Trophoblast cell (in vitro differentiated cells and primary cell): Measurements from ENCODE around the gene C11orf65.

Source experiments
- DNase-seq, 2 donors: peaks; one replicate each; pipeline ENCODE4 v3.0.0-alpha.2; 2016
- H2AFZ ChIP-seq: 2 replicates; pipeline ENCODE4 v1.6.1; 2013; ENCODE audit warnings: low read length, moderate library complexity, mild to moderate bottlenecking; ENCODE audit not compliant: insufficient read depth, poor library complexity
- H2AK5ac ChIP-seq: 2 replicates; pipeline ENCODE4 v1.6.1; 2013; ENCODE audit warnings: mild to moderate bottlenecking, low read length
- H2BK120ac ChIP-seq: 2 replicates; pipeline ENCODE4 v1.6.1; 2013; ENCODE audit warnings: low read length, mild to moderate bottlenecking, moderate library complexity; ENCODE audit not compliant: insufficient read depth, poor library complexity
- H2BK12ac ChIP-seq: 2 replicates; pipeline ENCODE4 v1.6.1; 2013; ENCODE audit warnings: mild to moderate bottlenecking, low read length, moderate library complexity
- H2BK5ac ChIP-seq: 2 replicates; pipeline ENCODE4 v1.6.1; 2013; ENCODE audit warnings: low read length, low read depth, moderate library complexity, mild to moderate bottlenecking; ENCODE audit not compliant: poor library complexity
- H3K14ac ChIP-seq: 2 replicates; pipeline ENCODE4 v1.6.1; 2013; ENCODE audit warnings: mild to moderate bottlenecking, low read length
- H3K18ac ChIP-seq: 2 replicates; pipeline ENCODE4 v1.6.1; 2013; ENCODE audit warnings: mild to moderate bottlenecking, low read length
- H3K23ac ChIP-seq: 2 replicates; pipeline ENCODE4 v1.6.1; 2013; ENCODE audit warnings: low read length
- H3K27ac ChIP-seq: 2 replicates; pipeline ENCODE4 v1.5.1; 2013; ENCODE audit warnings: low read depth, mild to moderate bottlenecking, inconsistent platforms, low read length, moderate library complexity
- H3K27me3 ChIP-seq: 2 replicates; pipeline ENCODE4 v1.6.1; 2013; ENCODE audit warnings: inconsistent platforms, mild to moderate bottlenecking, low read length, moderate library complexity; ENCODE audit not compliant: insufficient read depth
- H3K36me3 ChIP-seq, 2 experiments: 1 replicate in 1 of 2; 2 replicates in 1 of 2; pipeline ENCODE4 v1.6.1; 2013; ENCODE audit warnings: low read length in 2 of 2, mild to moderate bottlenecking in 2 of 2, moderate library complexity in 1 of 2; ENCODE audit not compliant: insufficient read depth in 2 of 2, control insufficient read depth in 1 of 2
- H3K4ac ChIP-seq: 2 replicates; pipeline ENCODE4 v1.6.1; 2013; ENCODE audit warnings: low read depth, mild to moderate bottlenecking, low read length, moderate library complexity
- H3K4me1 ChIP-seq, 2 experiments: 1 replicate in 1 of 2; 2 replicates in 1 of 2; pipeline ENCODE4 v1.6.1; 2013; ENCODE audit warnings: low read length in 2 of 2, mild to moderate bottlenecking in 2 of 2, moderate library complexity in 1 of 2; ENCODE audit not compliant: insufficient read depth in 2 of 2, control insufficient read depth in 1 of 2
- H3K4me2 ChIP-seq: 2 replicates; pipeline ENCODE4 v1.6.1; 2013; ENCODE audit warnings: inconsistent platforms, mild to moderate bottlenecking, low read length, moderate library complexity
- H3K4me3 ChIP-seq: 2 replicates; pipeline ENCODE4 v1.5.1; 2013; ENCODE audit warnings: mild to moderate bottlenecking, low read depth, low read length, inconsistent platforms
- H3K79me1 ChIP-seq: one replicate; pipeline ENCODE4 v1.6.1; 2013; ENCODE audit warnings: low read length
- H3K79me2 ChIP-seq: 2 replicates; pipeline ENCODE4 v1.6.1; 2013; ENCODE audit warnings: low read length, mild to moderate bottlenecking; ENCODE audit not compliant: control insufficient read depth, insufficient read depth, poor library complexity
- H3K9ac ChIP-seq: 2 replicates; pipeline ENCODE4 v1.6.1; 2013; ENCODE audit warnings: mild to moderate bottlenecking, low read length
- H3K9me3 ChIP-seq: 2 replicates; pipeline ENCODE4 v1.6.1; 2013; ENCODE audit warnings: low read depth, mild to moderate bottlenecking, control low read depth, inconsistent platforms, low read length; ENCODE audit not compliant: insufficient read depth
- H4K12ac ChIP-seq: 2 replicates; pipeline ENCODE4 v1.6.1; 2013; ENCODE audit warnings: low read depth, mild to moderate bottlenecking, low read length, moderate library complexity
- H4K8ac ChIP-seq: 2 replicates; pipeline ENCODE4 v1.6.1; 2013; ENCODE audit warnings: low read depth, mild to moderate bottlenecking, low read length, moderate library complexity
- H4K91ac ChIP-seq: one replicate; pipeline ENCODE4 v1.6.1; 2013; ENCODE audit warnings: low read depth, mild to moderate bottlenecking, low read length, moderate library complexity
- WGBS: extraction: QIAGEN DNeasy Blood & Tissue Kit; methylation state at CpG from one replicate; pipeline ENCODE4 v1.1.7; 2013; ENCODE audit warnings: missing lambda C conversion rate; ENCODE audit not compliant: insufficient read length, insufficient coverage; ENCODE audit errors: extremely low coverage; 5-methylcytosine and 5-hydroxymethylcytosine counted together

Gene C11orf65

GRCh38 chr11:108498816-108499408 is 31.6 kb upstream of the C11orf65 start:
- H3K9ac ChIP-seq, result no peak overlapping the region
- peak overlapping the region; percentile 95 for H3K4me2 ChIP-seq
- H2AK5ac ChIP-seq, result peak overlapping the region; percentile 51
- H4K12ac ChIP-seq, result peak overlapping the region; percentile 24
- H2BK12ac ChIP-seq, result peak overlapping the region; percentile 61
- H3K4ac ChIP-seq, result peak overlapping the region; percentile 2
- H4K8ac ChIP-seq, result peak overlapping the region; percentile 87
- peaks cover 24% of the 10 kb centered on the region for H3K79me1 ChIP-seq
- WGBS, result no CpG with 5 or more reads among the region's 29 CpGs
- H3K79me2 ChIP-seq, result peaks cover 7% of the 10 kb centered on the region
- no peaks in the 10 kb centered on the region for H3K36me3 ChIP-seq
- peak overlapping the region; percentile 58 for H3K18ac ChIP-seq
- no peak overlapping the region for H3K23ac ChIP-seq
- no peaks in the 10 kb centered on the region for H3K27me3 ChIP-seq
- peak overlapping the region; percentile 100 for H3K27ac ChIP-seq
- peaks cover 6 to 27% of the 10 kb centered on the region in 2 experiments for H3K4me1 ChIP-seq
- peak overlapping the region; percentile 91 for H2BK5ac ChIP-seq
- no peak for DNase-seq
- H3K14ac ChIP-seq, result peak overlapping the region; percentile 22
- H2BK120ac ChIP-seq, result peak overlapping the region; percentile 88
- H3K9me3 ChIP-seq, result no peaks in the 10 kb centered on the region
- peak overlapping the region; percentile 65 for H2AFZ ChIP-seq
- no peak overlapping the region for H3K4me3 ChIP-seq
- peak overlapping the region; percentile 97 for H4K91ac ChIP-seq

GRCh38 chr11:108498046-108498815 is 30.9 kb upstream of the C11orf65 start, which contains the start of gene POGLUT3:
Gene POGLUT3 (minus strand): TSS chr11:108498384. CDS start chr11:108498366, 18 bp downstream.
- Histone ChIP-seq H3K9ac (peak within 1 kb of the TSS; percentile 85), H3K14ac (peak within 1 kb of the TSS; percentile 85), H3K4me2 (peak within 1 kb of the TSS; percentile 95), H2BK120ac (peak within 1 kb of the TSS; percentile 88), H3K4me3 (peak within 1 kb of the TSS; percentile 77), H3K36me3 (no peaks in the 10 kb centered on the region), H3K9me3 (no peaks in the 10 kb centered on the region), H3K4ac (peak within 1 kb of the TSS; percentile 35), H2AK5ac (peak within 1 kb of the TSS; percentile 51), H2BK5ac (peak within 1 kb of the TSS; percentile 91), H4K91ac (peak within 1 kb of the TSS; percentile 97), H3K79me1 (peaks cover 24% of the 10 kb centered on the region), H4K12ac (peak within 1 kb of the TSS; percentile 55), H3K18ac (peak within 1 kb of the TSS; percentile 79), H4K8ac (peak within 1 kb of the TSS; percentile 87), H3K27ac (peak within 1 kb of the TSS; percentile 100), H2BK12ac (peak within 1 kb of the TSS; percentile 61), H2AFZ (peak within 1 kb of the TSS; percentile 65), H3K23ac (no peak within 1 kb of the TSS), H3K4me1 (peaks cover 6 to 27% of the 10 kb centered on the region in 2 experiments), H3K79me2 (peaks cover 7% of the 10 kb centered on the region), H3K27me3 (no peaks in the 10 kb centered on the region)
- peak; percentile 65 to 71 for DNase-seq
- no CpG with 5 or more reads among the region's 84 CpGs for WGBS

GRCh38 chr11:108497317-108498045 is 30.2 kb upstream of the C11orf65 start:
- H3K4ac ChIP-seq, result peak overlapping the region; percentile 35
- H3K4me1 ChIP-seq, result peaks cover 6 to 27% of the 10 kb centered on the region in 2 experiments
- peak overlapping the region; percentile 91 for H2BK5ac ChIP-seq
- H3K4me2 ChIP-seq, result peak overlapping the region; percentile 95
- peak overlapping the region; percentile 85 for H3K14ac ChIP-seq
- peak overlapping the region; percentile 9 for H2BK12ac ChIP-seq
- peak overlapping the region; percentile 85 for H3K9ac ChIP-seq
- H4K12ac ChIP-seq, result peak overlapping the region; percentile 55
- peak overlapping the region; percentile 87 for H4K8ac ChIP-seq
- peak overlapping the region; percentile 100 for H3K27ac ChIP-seq
- peak overlapping the region; percentile 47 for H2AFZ ChIP-seq
- peak overlapping the region; percentile 97 for H4K91ac ChIP-seq
- peaks cover 24% of the 10 kb centered on the region for H3K79me1 ChIP-seq
- H3K36me3 ChIP-seq, result no peaks in the 10 kb centered on the region
- WGBS, result no CpG with 5 or more reads among the region's 30 CpGs
- H2AK5ac ChIP-seq, result peak overlapping the region; percentile 7
- peak overlapping the region; percentile 88 for H2BK120ac ChIP-seq
- peak overlapping the region; percentile 79 for H3K18ac ChIP-seq
- no peak overlapping the region for H3K23ac ChIP-seq
- H3K79me2 ChIP-seq, result peaks cover 7% of the 10 kb centered on the region
- peak; percentile 99 for DNase-seq
- peak overlapping the region; percentile 77 for H3K4me3 ChIP-seq
- no peaks in the 10 kb centered on the region for H3K27me3 ChIP-seq
- no peaks in the 10 kb centered on the region for H3K9me3 ChIP-seq

- H3K4me3 ChIP-seq, result no peak overlapping the region
- peak overlapping the region; percentile 15 for H2AFZ ChIP-seq
- H4K8ac ChIP-seq, result peak overlapping the region; percentile 44
- no peaks in the 10 kb centered on the region for H3K27me3 ChIP-seq
- peak overlapping the region; percentile 95 for H3K4me2 ChIP-seq
- H4K91ac ChIP-seq, result peak overlapping the region; percentile 41
- no CpG with 5 or more reads among the region's 7 CpGs for WGBS
- no peak overlapping the region for H3K18ac ChIP-seq
- no peak overlapping the region for H3K23ac ChIP-seq
- no peaks in the 10 kb centered on the region for H3K9me3 ChIP-seq
- no peak overlapping the region for H2AK5ac ChIP-seq
- peak overlapping the region; percentile 19 for H2BK12ac ChIP-seq
- peak overlapping the region; percentile 18 for H2BK120ac ChIP-seq
- H3K27ac ChIP-seq, result peak overlapping the region; percentile 100
- H3K36me3 ChIP-seq, result no peaks in the 10 kb centered on the region
- peaks cover 24% of the 10 kb centered on the region for H3K79me1 ChIP-seq
- peaks cover 6 to 25% of the 10 kb centered on the region in 2 experiments for H3K4me1 ChIP-seq
- DNase-seq, result peak; percentile 32 to 69
- peak overlapping the region; percentile 6 for H3K4ac ChIP-seq
- H3K14ac ChIP-seq, result peak overlapping the region; percentile 29
- H3K9ac ChIP-seq, result no peak overlapping the region
- H3K79me2 ChIP-seq, result peaks cover 7% of the 10 kb centered on the region
- H4K12ac ChIP-seq, result no peak overlapping the region
- peak overlapping the region; percentile 25 for H2BK5ac ChIP-seq
These were observed 29.4 kb upstream of the C11orf65 start for GRCh38 chr11:108496643-108497256.
